Panc1 (cell line): ENCODE measurements around the gene MRM3. TPM values are rescaled to one million over a fixed set of nuclear protein-coding genes. Genes with fewer than 3 reads are reported as not detected.

Experiments
- ATAC-seq: fragments of 200-7000 bp; cut with Tn5 transposase; 2 replicates; pipeline ENCODE4 v1.9.1; 2020; ENCODE audit warnings: mild to moderate bottlenecking, moderate library complexity
- BruUV-seq: library from RNA; stranded (reverse); fragments of 400-500 nt; replicated peaks from 2 replicates; lab custom pipeline; 2021; lab: Mats Ljungman, UMichigan
- CTCF ChIA-PET: fragments of 300-600 bp; sonication (Branson Sonifier 250); formaldehyde crosslinking; loops from one replicate; lab custom pipeline; 2022; ENCODE audit warnings: antibody characterized with exemption; lab: Charles Lee
- POLR2A ChIA-PET: fragments of 300-600 bp; sonication (Branson Sonifier 250); formaldehyde crosslinking; loops from one replicate; lab custom pipeline; 2022; ENCODE audit warnings: antibody characterized with exemption; lab: Charles Lee
- DNase-seq: peaks from one replicate; pipeline ENCODE4 v3.0.0-alpha.2; 2010; ENCODE audit warnings: low read depth, low spot score
- H3K27ac ChIP-seq: 2 replicates; pipeline ENCODE4 v1.5.1; 2011; ENCODE audit warnings: mild to moderate bottlenecking, low read length, inconsistent platforms
- H3K27me3 ChIP-seq: fragments of 200-500 bp; sonication (Bioruptor generic); 2 replicates; pipeline ENCODE4 v1.6.0; 2014; ENCODE audit warnings: low read length, inconsistent platforms; ENCODE audit not compliant: control insufficient read depth, insufficient read depth
- H3K36me3 ChIP-seq: fragments of 200-500 bp; sonication (Bioruptor generic); 2 replicates; pipeline ENCODE4 v1.5.1; 2014; ENCODE audit warnings: inconsistent platforms, mild to moderate bottlenecking, low read length, moderate library complexity; ENCODE audit not compliant: control insufficient read depth, insufficient read depth
- H3K4me1 ChIP-seq: 2 replicates; pipeline ENCODE4 v1.5.1; 2011; ENCODE audit warnings: inconsistent platforms, mild to moderate bottlenecking, low read length, moderate library complexity; ENCODE audit not compliant: control insufficient read depth, insufficient read depth
- H3K4me3 ChIP-seq, 2 experiments: 2 replicates each; pipeline ENCODE4 v1.5.1; 2011 to 2012; ENCODE audit warnings: low read depth in 2 of 2, low read length in 2 of 2, mild to moderate bottlenecking in 2 of 2, inconsistent platforms in 1 of 2, moderate library complexity in 1 of 2
- H3K9me3 ChIP-seq: fragments of 200-500 bp; sonication (Bioruptor generic); 2 replicates; pipeline ENCODE4 v1.5.1; 2014; ENCODE audit warnings: low read depth, mild to moderate bottlenecking, inconsistent platforms, low read length, moderate library complexity; ENCODE audit not compliant: control insufficient read depth, insufficient read depth
- POLR2AphosphoS5 ChIP-seq: IDR thresholded peaks from 2 replicates; pipeline ENCODE4 v1.6.1; 2012; ENCODE audit warnings: mild to moderate bottlenecking, low read depth, low read length, moderate library complexity
- SIN3A ChIP-seq: IDR thresholded peaks from 2 replicates; pipeline ENCODE4 v1.6.1; 2012; ENCODE audit warnings: low read depth, mild to moderate bottlenecking, low read length, moderate library complexity, borderline replicate concordance; ENCODE audit not compliant: insufficient read depth
- TCF7L2 ChIP-seq: IDR thresholded peaks from 2 replicates; pipeline ENCODE4 v1.6.1; 2011; ENCODE audit warnings: mild to moderate bottlenecking, low read depth, low read length, inconsistent platforms
- in situ Hi-C: cut with HindIII; loops from 2 replicates; pipeline ENCODE4 v1.10.0; 2016; ENCODE audit warnings: low sequenced_read_pairs, low pct_unique_long_range_greater_than_20kb
- intact Hi-C: fragments of 100-400 bp; cut with micrococcal nuclease; formaldehyde crosslinking; loops from one replicate; pipeline ENCODE4 v1.10.0; 2022; ENCODE audit not compliant: unreplicated experiment
- total RNA-seq: library from RNA; stranded (reverse); gene quantifications from one replicate; pipeline ENCODE4 v1.2.1, GENCODE V29; 2021; ENCODE audit not compliant: unreplicated experiment
- TF ChIP-seq, protein P1 (sequence below), 2 experiments: IDR thresholded peaks; 2 replicates each; pipeline ENCODE4 v1.6.1; 2011 to 2012; ENCODE audit warnings: low read depth in 2 of 2, control low read depth in 1 of 2, low read length in 1 of 2, mild to moderate bottlenecking in 1 of 2, moderate library complexity in 1 of 2; ENCODE audit not compliant: insufficient read depth in 1 of 2
- TF ChIP-seq, protein P2 (sequence below): fragments of 450-650 bp; IDR thresholded peaks from 2 replicates; pipeline ENCODE4 v1.5.1; 2017; ENCODE audit warnings: mild to moderate bottlenecking

The MRM3 gene
- total RNA-seq, 1 experiment from 2014 or later: 13.4 TPM

DNA sequence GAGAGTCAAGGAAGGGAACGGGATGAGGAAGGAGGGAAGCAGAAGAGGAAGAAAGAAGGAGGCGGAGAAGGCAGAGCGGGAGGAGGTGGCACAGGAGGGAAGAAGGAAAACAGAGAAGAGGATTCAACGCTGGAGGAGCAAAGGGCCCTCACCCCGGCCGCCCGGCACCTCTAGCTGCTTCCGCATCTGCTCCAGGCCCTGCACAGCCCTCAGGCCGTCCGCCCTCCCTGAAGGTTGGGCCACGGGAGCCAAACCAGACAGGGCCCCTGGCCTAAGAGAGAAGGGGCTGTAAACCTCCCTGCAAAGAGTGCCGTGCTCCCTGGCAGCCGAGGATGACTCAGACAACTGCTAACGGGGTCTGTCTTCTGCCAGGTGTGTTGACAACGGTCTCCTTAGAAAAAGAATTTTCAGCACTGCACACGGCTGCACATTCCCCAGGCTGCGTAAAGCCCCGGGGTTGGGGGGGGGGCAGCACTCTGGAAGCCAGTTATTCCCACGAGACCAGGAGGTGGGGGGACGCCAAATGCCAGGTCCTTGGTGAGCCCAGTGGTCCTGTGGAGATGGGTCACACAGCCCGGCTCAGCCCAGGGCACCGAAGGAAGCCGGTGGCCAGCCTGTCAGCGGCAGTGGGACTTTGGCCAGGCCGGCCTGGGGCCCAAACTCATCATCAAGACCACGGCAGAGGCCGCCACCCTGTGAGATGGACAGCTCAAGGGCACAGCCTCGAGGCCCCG lies 29.1 kb downstream of the MRM3 start:
- no TSS peak for BruUV-seq

GRCh38 chr17:812638-813204 lies 30.6 kb downstream of the MRM3 start:
- H3K27ac ChIP-seq: no peak overlapping the region
- H3K4me3 ChIP-seq: no peak overlapping the region
- ChIA-PET CTCF (no interaction called here), POLR2A (no interaction called here)
- in situ Hi-C loops (no loop called here), intact Hi-C loops (no loop called here)
- TF ChIP-seq, protein P1, sequence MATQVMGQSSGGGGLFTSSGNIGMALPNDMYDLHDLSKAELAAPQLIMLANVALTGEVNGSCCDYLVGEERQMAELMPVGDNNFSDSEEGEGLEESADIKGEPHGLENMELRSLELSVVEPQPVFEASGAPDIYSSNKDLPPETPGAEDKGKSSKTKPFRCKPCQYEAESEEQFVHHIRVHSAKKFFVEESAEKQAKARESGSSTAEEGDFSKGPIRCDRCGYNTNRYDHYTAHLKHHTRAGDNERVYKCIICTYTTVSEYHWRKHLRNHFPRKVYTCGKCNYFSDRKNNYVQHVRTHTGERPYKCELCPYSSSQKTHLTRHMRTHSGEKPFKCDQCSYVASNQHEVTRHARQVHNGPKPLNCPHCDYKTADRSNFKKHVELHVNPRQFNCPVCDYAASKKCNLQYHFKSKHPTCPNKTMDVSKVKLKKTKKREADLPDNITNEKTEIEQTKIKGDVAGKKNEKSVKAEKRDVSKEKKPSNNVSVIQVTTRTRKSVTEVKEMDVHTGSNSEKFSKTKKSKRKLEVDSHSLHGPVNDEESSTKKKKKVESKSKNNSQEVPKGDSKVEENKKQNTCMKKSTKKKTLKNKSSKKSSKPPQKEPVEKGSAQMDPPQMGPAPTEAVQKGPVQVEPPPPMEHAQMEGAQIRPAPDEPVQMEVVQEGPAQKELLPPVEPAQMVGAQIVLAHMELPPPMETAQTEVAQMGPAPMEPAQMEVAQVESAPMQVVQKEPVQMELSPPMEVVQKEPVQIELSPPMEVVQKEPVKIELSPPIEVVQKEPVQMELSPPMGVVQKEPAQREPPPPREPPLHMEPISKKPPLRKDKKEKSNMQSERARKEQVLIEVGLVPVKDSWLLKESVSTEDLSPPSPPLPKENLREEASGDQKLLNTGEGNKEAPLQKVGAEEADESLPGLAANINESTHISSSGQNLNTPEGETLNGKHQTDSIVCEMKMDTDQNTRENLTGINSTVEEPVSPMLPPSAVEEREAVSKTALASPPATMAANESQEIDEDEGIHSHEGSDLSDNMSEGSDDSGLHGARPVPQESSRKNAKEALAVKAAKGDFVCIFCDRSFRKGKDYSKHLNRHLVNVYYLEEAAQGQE (IDR thresholded peaks at IDR 0.05; ENCODE audit: insufficient read depth in 1 of 2, low read depth in 2 of 2, low read length in 1 of 2): no peak
- TF ChIP-seq TCF7L2 (no peak), POLR2AphosphoS5 (no peak)
- TF ChIP-seq, protein P2, sequence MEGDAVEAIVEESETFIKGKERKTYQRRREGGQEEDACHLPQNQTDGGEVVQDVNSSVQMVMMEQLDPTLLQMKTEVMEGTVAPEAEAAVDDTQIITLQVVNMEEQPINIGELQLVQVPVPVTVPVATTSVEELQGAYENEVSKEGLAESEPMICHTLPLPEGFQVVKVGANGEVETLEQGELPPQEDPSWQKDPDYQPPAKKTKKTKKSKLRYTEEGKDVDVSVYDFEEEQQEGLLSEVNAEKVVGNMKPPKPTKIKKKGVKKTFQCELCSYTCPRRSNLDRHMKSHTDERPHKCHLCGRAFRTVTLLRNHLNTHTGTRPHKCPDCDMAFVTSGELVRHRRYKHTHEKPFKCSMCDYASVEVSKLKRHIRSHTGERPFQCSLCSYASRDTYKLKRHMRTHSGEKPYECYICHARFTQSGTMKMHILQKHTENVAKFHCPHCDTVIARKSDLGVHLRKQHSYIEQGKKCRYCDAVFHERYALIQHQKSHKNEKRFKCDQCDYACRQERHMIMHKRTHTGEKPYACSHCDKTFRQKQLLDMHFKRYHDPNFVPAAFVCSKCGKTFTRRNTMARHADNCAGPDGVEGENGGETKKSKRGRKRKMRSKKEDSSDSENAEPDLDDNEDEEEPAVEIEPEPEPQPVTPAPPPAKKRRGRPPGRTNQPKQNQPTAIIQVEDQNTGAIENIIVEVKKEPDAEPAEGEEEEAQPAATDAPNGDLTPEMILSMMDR: no peak
- H3K9me3 ChIP-seq: no peaks in the 10 kb centered on the region
- ATAC-seq: no peak
- peaks cover 8% of the 10 kb centered on the region; the same call in 1 of the 2 replicates for H3K36me3 ChIP-seq
- no peak for DNase-seq
- no peaks in the 10 kb centered on the region for H3K4me1 ChIP-seq
- H3K27me3 ChIP-seq: no peaks in the 10 kb centered on the region
- no TSS peak for BruUV-seq

More for the DNA sequence above, 29.1 kb downstream of the MRM3 start:
- in situ Hi-C loops (no loop called here), intact Hi-C loops (no loop called here)
- Histone ChIP-seq H3K27me3 (no peaks in the 10 kb centered on the region), H3K9me3 (no peaks in the 10 kb centered on the region), H3K27ac (no peak overlapping the region), H3K4me3 (no peak overlapping the region), H3K4me1 (no peaks in the 10 kb centered on the region), H3K36me3 (peaks cover 8% of the 10 kb centered on the region; the same call in 1 of the 2 replicates)
- POLR2A ChIA-PET: no interaction called here
- TF ChIP-seq SIN3A: no peak
- TF ChIP-seq, protein P1 (IDR thresholded peaks at IDR 0.05; ENCODE audit: insufficient read depth in 1 of 2, low read depth in 2 of 2, low read length in 1 of 2): no peak
- TF ChIP-seq TCF7L2: no peak
- TF ChIP-seq, protein P2: no peak
- no peak for TF ChIP-seq POLR2AphosphoS5
- DNase-seq (no peak), ATAC-seq (no peak)
- CTCF ChIA-PET: interaction anchor here (0.7 kb wide), 1 partner anchor 1750 kb away, joined by 8 read pairs; no protein-coding TSS in a partner anchor
